Measurements from ENCODE around the gene C7orf33. TPM values are rescaled to one million over a fixed set of nuclear protein-coding genes. Genes with fewer than 3 reads are reported as not detected.
"Not testable (repeated sequence)": the region's sequence is repeated elsewhere in the genome, so short reads cannot be mapped to it uniquely, and the experiment has no call there.

Gene C7orf33, protein sequence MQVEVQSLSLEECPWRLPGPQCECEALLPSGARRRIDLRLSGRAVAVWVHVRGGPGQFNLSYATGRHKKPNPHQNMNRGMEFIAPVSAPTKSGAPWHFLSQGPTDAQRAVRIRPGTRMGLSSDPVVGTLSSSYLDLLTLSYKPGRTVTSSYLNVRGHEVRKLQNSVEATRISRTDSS
- not detected for total RNA-seq
- long read RNA-seq, donor 1 = 0 reads
- long read RNA-seq, donor 2 = 0 reads

DNA sequence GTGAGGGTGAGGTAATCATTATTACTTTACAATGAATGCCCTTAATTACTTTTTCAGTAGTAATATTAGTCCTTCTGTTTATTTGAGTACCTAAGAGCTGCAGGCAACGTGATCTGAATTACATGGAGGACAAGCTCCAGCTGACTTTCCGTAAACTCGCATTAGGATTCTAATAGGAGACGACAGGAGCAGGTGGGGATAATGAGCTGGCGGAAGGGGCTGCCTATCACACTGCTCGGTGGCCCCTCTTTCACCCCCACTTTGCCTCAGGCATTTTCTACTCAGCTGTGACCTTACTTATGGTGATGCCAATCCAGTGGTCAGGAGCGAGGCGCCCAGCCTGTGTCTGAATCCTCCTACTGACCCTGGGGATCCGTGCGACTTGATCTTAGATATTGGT lies at the start of gene C7orf33:
TSS of gene C7orf33 (plus strand) at position 296 of the 400 bp plus-strand sequence. CDS start 160 bp downstream, outside the sequence.
- intact Hi-C loops (cut with DNase I) = no loop called here

DNA sequence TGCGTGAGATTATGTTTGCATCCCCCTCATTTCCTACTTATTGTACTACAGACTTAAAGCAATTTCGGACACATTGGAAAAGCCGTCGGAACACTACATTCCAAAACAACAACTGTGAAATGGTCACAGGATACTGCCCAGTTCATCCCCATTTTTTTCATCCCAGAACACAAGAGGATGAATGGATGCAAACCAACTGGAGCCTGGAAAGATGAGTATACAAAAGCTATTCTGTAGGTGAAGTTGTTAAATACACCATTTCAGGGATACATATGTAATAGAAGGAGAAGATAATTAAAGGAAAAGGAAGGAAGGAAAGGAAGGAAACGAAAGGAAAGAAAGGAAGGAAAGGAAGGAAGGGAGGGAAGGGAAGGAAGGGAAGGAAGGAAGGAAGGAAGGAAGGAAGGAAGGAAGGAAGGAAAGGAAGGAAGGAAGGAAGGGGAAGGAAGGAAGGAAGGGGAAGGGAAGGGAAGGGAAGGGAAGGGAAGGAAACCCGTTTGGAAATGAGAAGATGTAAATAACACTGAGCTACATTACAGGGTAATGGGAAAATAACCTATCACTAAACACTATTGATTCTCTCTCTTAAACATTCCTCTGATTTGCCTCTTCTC lies 48.6 kb upstream of the C7orf33 start:
- no peak for DNase-seq (ENCODE audit: low spot score)
- intact Hi-C loops (cut with DNase I) = no loop called here

More for the DNA sequence above, at the start of gene C7orf33:
- no peak for DNase-seq (ENCODE audit: low spot score)

DNA sequence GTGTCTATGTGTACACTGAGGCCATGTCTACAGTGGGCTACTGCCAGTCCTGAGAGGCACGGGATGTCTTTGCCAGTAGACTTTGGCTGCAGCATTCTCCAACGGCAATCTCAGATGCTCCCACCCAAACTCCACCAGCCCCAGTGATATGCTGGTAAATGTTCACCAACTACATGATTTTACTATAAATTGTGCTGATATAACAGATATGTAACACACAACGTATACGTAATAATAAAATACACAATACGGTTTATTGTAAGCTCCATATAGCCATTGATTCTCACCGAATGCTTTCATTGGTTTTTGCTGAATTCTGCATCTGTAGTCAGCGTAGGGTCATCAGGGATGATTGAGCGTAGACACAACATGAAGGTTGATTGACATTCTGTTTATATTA lies 47.3 kb upstream of the C7orf33 start:
- no peak for DNase-seq (ENCODE audit: low spot score)
- intact Hi-C loops (cut with DNase I) = no loop called here

DNA sequence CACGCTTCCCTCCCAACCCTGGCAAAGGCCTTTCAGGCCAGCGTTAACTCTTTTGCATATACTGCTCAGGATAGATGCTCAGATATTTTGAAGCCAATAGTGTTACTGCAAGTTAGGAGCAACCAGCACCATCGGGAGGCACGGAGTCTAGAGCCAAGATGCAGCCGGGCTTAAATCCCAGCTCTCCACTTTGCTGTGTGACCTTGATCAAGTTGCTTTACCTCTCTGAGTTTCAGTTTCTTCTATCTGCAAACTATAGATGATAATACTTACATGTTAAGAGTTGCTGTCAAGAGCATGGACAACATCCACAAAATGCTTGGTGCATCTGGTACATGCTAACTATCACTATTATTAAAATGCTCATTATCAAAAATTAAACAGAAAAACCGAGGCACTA lies 45.4 kb upstream of the C7orf33 start:
- intact Hi-C loops (cut with DNase I) = no loop called here
- no peak for DNase-seq (ENCODE audit: low spot score)

DNA sequence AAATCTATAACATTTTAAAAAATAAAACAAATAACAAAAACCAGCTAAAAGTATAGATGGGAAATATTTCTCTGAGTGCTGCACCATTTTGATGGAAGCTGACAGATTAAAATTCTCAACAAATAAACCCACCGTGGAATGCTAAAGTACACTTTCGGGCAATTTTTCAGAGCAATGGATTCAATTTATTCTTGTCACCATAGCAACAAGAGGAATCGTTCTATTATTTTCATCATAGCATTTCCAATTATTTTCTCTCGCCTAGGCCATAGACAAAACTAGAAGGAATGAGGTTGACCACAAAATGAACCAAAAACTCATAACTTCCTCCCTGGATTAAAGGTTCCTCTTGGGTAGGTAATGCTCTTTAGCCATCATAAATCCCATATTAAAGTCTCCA lies 44.6 kb upstream of the C7orf33 start:
- intact Hi-C loops (cut with DNase I) = no loop called here
- no peak for DNase-seq (ENCODE audit: low spot score)

DNA sequence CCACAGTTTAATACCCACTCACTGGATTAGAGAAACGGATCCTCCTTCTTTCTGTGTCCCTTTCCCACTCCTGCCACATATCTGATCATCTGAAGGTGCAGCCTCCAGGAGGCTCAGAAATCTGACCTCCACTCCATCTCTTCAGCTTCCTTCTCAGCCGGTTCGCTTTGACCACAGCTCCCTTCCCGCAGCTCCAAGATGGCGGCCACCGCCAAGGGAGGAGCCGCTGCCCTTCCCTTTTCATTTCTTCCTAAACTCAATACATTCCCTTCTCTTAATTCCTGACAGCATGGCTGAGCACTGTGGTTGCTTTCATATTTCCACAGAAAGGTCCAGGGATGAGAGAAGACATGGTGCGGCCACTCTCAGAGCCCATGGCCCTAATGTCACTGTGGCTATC lies 43.7 kb upstream of the C7orf33 start:
- intact Hi-C loops (cut with DNase I) = no loop called here
- no peak for DNase-seq (ENCODE audit: low spot score)

DNA sequence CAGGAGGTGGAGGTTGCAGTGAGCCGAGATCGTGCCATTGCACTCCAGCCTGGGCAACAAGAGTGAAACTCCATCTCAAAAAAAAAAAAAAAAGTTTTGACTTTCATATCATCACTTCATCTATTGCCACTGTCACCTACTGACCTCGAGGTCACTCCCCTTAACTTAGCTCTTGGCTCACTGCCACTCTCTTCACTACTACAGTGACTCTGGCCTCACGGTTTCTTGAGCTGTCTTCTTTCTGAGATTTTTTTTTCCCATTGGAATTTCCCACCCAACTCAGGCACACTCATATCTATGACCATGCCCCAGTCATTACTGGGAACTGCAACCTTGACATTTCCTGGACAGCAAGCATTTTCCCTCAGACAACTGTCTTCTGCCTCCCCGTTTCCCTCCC lies 42.6 kb upstream of the C7orf33 start:
- DNase-seq (ENCODE audit: low spot score) = no peak
- intact Hi-C loops (cut with DNase I) = no loop called here

DNA sequence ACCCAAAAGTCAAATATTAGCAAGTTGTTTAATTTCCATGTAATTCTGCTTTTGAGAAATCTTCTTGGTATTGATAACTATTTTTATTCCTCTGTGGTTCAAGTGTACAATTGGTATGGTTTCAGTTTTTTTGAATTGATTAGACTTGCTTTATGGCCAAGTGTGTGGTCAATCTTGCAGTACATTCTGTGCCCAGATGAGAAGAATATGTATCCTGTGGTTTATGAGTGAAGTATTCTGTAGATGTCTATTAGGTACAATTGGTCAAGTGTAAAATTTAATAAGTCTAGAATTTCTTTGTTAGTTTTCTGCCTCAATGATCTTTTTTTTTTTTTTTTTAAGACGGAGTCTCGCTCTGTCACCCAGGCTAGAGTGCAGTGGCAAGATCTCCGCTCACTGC lies 36.6 kb upstream of the C7orf33 start:
- no peak for DNase-seq (ENCODE audit: low spot score)
- intact Hi-C loops (cut with DNase I) = no loop called here

DNA sequence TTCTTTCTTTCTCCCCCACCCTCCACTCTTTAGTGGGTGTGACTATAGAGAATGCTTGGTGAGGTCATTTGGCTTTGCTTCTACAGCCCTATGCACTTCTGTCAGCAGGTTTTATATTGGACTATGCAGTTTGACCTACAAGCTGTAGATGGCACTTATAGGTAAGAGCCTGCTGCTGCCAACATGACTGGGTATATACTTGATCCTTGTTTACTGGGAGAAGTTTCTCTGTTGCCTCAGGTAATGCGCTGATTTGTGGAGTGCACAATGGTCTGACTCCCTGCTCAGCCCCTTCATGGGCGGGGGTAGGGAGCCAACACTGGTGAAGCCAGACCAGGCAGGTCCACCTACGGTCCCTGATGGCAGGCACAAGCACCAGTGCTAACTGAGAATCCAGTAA lies 33.7 kb upstream of the C7orf33 start:
- DNase-seq (ENCODE audit: low spot score) = no peak
- intact Hi-C loops (cut with DNase I) = no loop called here

DNA sequence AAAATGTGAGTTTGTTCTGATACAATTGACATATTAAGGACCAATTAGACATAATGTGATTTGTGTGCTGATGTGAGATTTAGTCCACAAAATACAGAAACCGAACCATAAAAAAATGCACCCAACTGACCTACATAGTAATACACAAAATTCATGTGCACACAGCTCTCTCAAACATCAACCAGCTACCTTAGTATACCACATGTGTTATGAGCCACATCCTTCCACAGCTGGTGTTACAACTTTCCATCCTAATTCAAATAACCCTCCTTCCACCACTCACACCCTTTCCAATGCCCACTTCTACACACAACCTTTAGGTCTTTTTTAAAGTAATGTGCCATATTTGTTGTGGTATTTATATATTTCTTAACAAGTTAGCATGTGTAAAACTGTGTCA lies 31.7 kb upstream of the C7orf33 start:
- intact Hi-C loops (cut with DNase I) = no loop called here
- DNase-seq (ENCODE audit: low spot score) = no peak

DNA sequence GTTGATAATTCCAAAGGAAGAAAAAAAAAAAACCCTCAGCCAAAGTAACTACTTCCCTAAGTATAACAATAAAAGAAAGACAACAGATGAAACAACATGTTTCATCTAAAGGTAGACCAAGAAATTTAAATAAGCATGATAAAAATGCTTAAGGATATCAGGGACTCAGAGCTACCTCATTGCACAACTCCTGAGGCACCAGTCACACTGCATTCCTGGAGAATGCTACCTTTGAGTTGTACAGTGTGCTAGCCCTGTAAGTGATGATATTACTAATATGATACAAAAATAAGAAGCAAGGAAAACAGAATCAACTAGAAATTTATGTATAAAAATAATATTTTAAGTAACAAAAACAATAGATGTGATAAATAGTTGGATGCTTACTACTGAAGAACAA lies 29.5 kb upstream of the C7orf33 start:
- intact Hi-C loops (cut with DNase I) = no loop called here
- DNase-seq (ENCODE audit: low spot score) = no peak

DNA sequence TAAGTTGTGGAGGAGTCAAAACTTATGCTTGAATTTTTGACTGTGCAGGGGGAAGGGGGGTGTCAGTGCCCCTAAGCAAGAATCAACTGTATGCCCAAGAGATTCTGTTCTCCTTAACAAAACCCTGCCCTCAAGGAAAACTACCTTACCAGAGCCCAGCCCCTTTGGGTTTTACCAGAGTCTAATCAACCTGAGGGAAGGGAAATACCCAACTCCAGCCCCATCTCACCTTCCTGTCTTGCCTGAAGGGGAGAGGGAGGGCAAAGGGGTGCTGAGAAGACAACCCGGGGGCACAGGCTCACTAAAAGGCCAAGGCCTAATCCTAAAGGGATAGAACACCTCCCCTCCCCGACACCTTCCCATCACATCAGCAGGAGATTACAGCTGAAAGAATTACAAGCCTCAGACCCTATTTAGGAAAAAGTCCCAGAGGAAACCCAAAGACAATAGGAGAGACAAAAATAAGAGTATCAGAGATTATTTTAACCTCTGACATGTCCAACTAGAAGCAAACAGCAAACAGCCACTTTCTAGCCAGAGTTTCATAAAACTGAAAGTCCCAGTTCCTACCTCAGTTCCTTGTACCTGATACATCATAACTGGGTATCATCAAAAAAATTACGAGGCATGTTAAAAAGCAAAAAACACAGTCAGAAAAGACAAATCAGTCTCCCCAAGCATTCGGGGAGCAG lies 26.8 kb upstream of the C7orf33 start:
- no peak for DNase-seq (ENCODE audit: low spot score)
- intact Hi-C loops (cut with DNase I) = no loop called here

DNA sequence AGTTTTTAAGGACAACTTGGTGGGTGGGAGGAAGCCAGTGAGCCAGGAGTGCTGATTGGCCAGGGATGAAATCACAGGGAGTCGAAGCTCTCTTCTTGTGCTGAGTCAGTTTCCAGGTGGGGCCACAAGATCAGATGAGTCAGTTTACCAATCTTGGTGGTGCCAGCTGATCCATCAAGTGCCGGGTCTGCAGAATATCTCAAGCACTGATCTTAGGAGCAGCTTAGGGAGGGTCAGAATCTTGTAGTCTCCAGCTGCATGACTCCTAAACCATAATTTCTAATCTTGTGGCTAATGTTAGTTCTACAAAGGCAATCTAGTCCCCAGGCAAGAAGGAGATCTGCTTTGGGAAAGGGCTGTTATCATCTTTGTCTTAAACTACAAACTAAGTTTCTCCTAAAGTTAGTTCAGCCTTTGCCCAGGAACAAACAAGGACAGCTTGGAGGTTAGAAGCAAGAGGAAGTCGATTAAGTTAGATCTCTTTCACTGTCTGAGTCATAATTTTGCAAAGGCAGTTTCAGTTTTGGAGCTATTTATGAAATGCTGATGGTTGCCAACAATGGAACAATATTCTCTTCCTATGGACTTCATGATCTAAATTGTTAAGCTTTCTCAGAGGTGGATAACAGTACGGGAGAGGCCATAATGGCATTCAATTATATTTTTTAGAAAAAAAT lies 26.2 kb upstream of the C7orf33 start:
- DNase-seq (ENCODE audit: low spot score); intact Hi-C loops (cut with DNase I): not testable (repeated sequence)

DNA sequence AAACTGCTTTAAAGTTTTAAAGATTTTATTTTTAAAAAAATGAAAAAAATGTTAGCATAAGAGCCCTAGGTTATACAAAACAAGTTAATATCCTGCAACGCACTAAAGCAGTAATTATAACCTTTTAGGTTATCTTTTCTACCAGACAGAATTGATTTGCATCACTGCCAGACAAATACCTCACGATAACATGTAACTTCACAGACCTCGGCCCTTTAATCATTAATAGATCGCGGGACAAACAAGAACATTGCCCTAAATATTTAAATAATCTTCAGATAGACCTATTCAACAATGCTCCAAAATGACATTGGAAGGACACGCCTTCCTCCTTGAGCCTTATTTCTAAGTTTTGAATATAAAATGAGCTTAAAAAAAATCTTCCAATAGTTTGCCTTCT lies 23.8 kb upstream of the C7orf33 start:
- no peak for DNase-seq (ENCODE audit: low spot score)
- intact Hi-C loops (cut with DNase I) = no loop called here

DNA sequence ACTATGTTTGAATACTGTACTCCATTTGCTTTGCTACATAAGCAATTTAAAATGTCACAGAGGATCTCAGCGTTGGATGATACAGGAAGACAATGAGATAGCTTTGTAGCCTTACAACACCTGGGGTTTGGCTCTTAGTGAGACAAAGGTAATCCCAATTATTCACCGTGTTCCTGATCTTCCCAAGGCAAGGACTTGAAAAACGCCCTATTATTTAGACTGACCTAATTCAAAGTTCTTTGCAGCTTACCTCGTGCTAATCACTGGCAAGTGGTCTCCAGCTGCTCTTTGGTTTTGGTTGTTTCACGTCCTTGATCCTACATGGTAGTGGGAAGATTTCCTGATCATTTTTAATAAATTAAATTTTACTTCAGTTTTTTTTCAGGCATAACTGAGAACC lies 23.0 kb upstream of the C7orf33 start:
- intact Hi-C loops (cut with DNase I) = no loop called here
- DNase-seq (ENCODE audit: low spot score) = no peak

DNA sequence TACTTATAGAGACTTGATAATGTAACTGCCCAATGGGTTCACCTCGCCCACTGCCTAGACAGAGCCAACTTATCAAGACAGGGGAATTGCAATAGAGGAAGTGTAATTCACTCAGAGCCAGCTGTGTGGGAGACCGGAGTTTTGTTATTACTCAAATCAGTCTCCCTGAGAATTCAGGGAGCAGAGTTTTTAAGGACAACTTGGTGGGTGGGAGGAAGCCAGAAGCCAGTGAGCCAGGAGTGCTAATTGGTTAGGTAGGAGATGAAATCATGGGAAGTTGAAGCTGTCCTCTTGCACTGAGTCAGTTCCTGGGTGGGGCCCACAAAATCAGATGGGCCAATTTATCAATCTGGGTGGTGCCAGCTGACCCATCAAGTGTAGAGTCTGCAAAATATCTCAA lies 20.1 kb upstream of the C7orf33 start:
- intact Hi-C loops (cut with DNase I) = loop anchor here in 1 of 2 donors (10.0 kb wide), 1 partner anchor 394 kb away; no protein-coding TSS in a partner anchor
- DNase-seq (ENCODE audit: low spot score) = no peak

DNA sequence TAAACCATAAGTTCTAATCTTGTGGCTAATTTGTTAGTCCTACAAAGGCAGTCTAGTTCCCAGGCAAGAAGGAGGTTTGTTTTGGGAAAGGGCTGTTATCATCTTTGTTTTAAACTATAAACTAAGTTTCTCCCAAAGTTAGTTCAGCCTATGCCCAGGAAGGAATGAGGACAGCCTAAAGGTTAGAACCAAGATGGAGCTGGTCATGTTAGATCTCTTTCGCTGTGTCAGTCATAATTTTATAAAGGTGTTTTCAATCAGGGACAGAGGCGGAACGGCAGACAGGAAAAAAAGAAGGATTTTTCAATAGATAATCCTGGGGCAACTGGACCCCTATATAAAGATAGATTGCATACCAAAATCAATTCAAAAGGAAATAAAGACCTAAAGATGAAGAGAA lies 19.6 kb upstream of the C7orf33 start:
- intact Hi-C loops (cut with DNase I) = loop anchor here in 1 of 2 donors (10.0 kb wide), 1 partner anchor 394 kb away; no protein-coding TSS in a partner anchor
- DNase-seq (ENCODE audit: low spot score) = not testable (repeated sequence)

DNA sequence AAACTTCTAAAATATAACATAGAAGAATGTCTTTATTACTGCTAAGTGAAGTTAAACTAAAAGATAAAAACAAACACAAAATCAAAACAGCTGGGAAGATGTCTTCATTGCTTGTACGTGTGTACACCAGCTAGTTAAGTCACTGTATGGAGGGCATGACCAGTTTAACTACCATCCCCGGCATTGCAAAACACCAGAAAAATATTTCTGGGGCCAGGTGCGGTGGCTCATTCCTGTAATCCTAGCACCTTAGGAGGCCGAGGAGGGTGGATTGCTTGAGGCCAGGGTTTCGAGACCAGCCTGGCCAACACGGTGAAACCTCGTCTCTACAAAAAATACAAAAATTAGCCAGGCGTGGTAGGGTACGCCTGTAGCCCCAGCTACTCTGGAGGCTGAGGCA lies 19.2 kb upstream of the C7orf33 start:
- DNase-seq (ENCODE audit: low spot score) = no peak
- intact Hi-C loops (cut with DNase I) = loop anchor here in 1 of 2 donors (10.0 kb wide), 1 partner anchor 393 kb away; no protein-coding TSS in a partner anchor

DNA sequence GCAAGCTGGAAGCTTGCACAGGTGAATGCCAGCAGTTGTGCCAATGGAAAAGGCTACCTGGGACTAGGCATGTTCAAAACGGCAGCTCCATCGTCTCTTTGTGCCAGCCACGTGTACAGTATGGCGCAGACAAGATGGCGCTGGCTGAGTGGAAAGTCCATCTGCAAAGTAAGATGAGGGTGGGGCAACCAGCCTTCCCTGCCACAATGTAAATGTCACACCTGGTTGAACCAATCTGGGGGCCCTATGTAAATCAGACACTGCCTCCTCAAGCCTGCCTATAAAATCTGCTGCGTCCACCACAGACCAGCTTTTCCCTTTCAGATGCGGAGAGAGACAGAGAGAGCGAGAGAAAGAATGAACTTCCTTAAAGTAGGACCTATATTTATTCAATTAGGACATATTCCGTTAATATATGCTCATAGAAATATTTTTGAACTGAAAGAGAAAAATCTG lies 18.5 kb upstream of the C7orf33 start:
- no peak for DNase-seq (ENCODE audit: low spot score)
- intact Hi-C loops (cut with DNase I) = loop anchor here in 1 of 2 donors (10.0 kb wide), 1 partner anchor 393 kb away; no protein-coding TSS in a partner anchor

DNA sequence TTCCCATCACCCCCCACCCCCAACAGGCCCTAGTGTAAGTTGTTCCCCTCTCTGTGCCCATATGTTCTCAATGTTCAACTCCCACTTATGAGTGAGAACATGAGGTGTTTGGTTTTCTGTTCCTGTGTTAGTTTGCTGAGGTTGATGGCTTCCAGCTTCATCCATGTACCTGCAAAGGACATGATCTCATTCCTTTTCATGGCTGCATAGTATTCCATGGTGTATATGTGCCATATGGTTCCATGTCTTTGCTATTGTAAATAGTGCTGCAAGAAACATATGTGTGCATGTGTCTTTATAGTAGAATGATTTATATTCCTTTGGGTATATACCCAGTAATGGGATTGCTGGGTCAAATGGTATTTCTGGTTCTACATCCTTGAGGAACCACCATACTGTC lies 17.0 kb upstream of the C7orf33 start:
- intact Hi-C loops (cut with DNase I) = loop anchor here in 1 of 2 donors (10.0 kb wide), 1 partner anchor 391 kb away; no protein-coding TSS in a partner anchor
- not testable (repeated sequence) for DNase-seq (ENCODE audit: low spot score)

All from posterior vena cava (tissue), 2 donors.